K562 (cell line): ENCODE data around the gene DEGS2. TPM values are rescaled to one million over a fixed set of nuclear protein-coding genes. Genes with fewer than 3 reads are reported as not detected.

Experiments used
- ATAC-seq: fragments of 200-7000 bp; cut with Tn5 transposase; 3 replicates; pipeline ENCODE4 v1.9.1; 2020; ENCODE audit warnings: moderate library complexity
- BruUV-seq: library from RNA; stranded (reverse); fragments of 400-500 nt; replicated peaks from 2 replicates; lab custom pipeline; 2021; lab: Mats Ljungman, UMichigan
- CTCF ChIA-PET: fragments of 300-600 bp; formaldehyde crosslinking; extraction: SDS; loops from one replicate; lab custom pipeline; 2021; ENCODE audit warnings: low intra/inter-chr PET ratio; lab: Yijun Ruan, JAX
- POLR2A ChIA-PET: fragments of 300-600, 350-650 bp; sonication (Branson Sonifier 250); formaldehyde crosslinking; extraction: SDS; loops from one replicate; lab custom pipeline; 2021; ENCODE audit warnings: antibody characterized with exemption, inconsistent platforms; lab: Yijun Ruan, JAX
- DNase-seq, 4 experiments: peaks; one replicate each; pipeline versions ENCODE4 v3.0.0 to v3.0.0-alpha.2; 2011 to 2018; ENCODE audit warnings: low spot score in 3 of 4, mixed read lengths in 3 of 4; ENCODE audit errors: extremely low read depth in 1 of 4
- FAIRE-seq: peaks from 2 replicates; lab custom pipeline; 2011; peaks lifted over from hg19 to GRCh38; lab: Jason Lieb, UNC
- H2AFZ ChIP-seq: 2 replicates; pipeline ENCODE4 v1.6.0; 2011; ENCODE audit warnings: low read depth, low read length, control low read depth, inconsistent platforms
- H3K27ac ChIP-seq: fragments of 200-600 bp; 3 replicates; pipeline ENCODE4 v1.8.0; 2011; ENCODE audit warnings: low read depth, mild to moderate bottlenecking, control low read depth, inconsistent platforms, low read length, moderate library complexity, mixed read lengths; ENCODE audit errors: extremely low read depth
- H3K27me3 ChIP-seq, 2 experiments: fragments of 300-600 bp in 1 of 2; 2 replicates in 1 of 2; 3 replicates in 1 of 2; pipeline versions ENCODE4 v1.6.0 to v1.8.0; 2011; ENCODE audit warnings: inconsistent platforms in 2 of 2, low read length in 2 of 2, mild to moderate bottlenecking in 1 of 2, mixed read lengths in 1 of 2, moderate library complexity in 1 of 2; ENCODE audit not compliant: control insufficient read depth in 2 of 2, insufficient read depth in 2 of 2
- H3K36me3 ChIP-seq: fragments of 300-600 bp; 3 replicates; pipeline ENCODE4 v1.8.0; 2011; ENCODE audit warnings: mild to moderate bottlenecking, low read length, inconsistent platforms; ENCODE audit not compliant: control insufficient read depth, insufficient read depth
- H3K4me1 ChIP-seq, 2 experiments: fragments of 200-600 bp in 1 of 2; replicated peaks in 1 of 2; 2 replicates in 1 of 2; 3 replicates in 1 of 2; pipeline versions ENCODE4 v1.5.1 to v1.8.0; 2011; ENCODE audit warnings: inconsistent platforms in 2 of 2, low read length in 2 of 2, mild to moderate bottlenecking in 1 of 2, mixed read lengths in 1 of 2, moderate library complexity in 1 of 2; ENCODE audit not compliant: control insufficient read depth in 2 of 2, insufficient read depth in 2 of 2
- H3K4me2 ChIP-seq: 2 replicates; pipeline ENCODE4 v1.6.1; 2011; ENCODE audit warnings: low read length, control low read depth, inconsistent platforms, mixed read lengths; ENCODE audit not compliant: insufficient read depth
- H3K4me3 ChIP-seq: fragments of 200-600 bp; sonication (generic), shearing (Covaris generic); 2 replicates; pipeline ENCODE4 v1.5.1; 2016; ENCODE audit warnings: control low read depth, inconsistent platforms
- H3K79me2 ChIP-seq: fragments of 200-600 bp; 3 replicates; pipeline ENCODE4 v1.8.0; 2011; ENCODE audit warnings: low read length, inconsistent platforms; ENCODE audit not compliant: control insufficient read depth, insufficient read depth
- H3K9ac ChIP-seq, 2 experiments: 2 replicates each; pipeline versions ENCODE4 v1.6.0 to v1.6.1; 2011; ENCODE audit warnings: low read depth in 2 of 2, low read length in 2 of 2, control low read depth in 1 of 2, inconsistent platforms in 1 of 2, mild to moderate bottlenecking in 1 of 2, mixed read lengths in 1 of 2; ENCODE audit not compliant: insufficient read depth in 1 of 2
- H3K9me1 ChIP-seq: one replicate; pipeline ENCODE4 v1.6.0; 2011; ENCODE audit warnings: inconsistent platforms, mild to moderate bottlenecking, low read length, moderate library complexity; ENCODE audit not compliant: control insufficient read depth, insufficient read depth
- H3K9me3 ChIP-seq: replicated peaks from 2 replicates; pipeline ENCODE4 v1.5.1; 2011; ENCODE audit warnings: low read depth, low read length, inconsistent platforms; ENCODE audit not compliant: control insufficient read depth, insufficient read depth
- H4K20me1 ChIP-seq: replicated peaks from 2 replicates; pipeline ENCODE4 v1.6.1; 2011; ENCODE audit warnings: low read length, inconsistent platforms, mixed read lengths; ENCODE audit not compliant: control insufficient read depth, insufficient read depth
- NRF1 ChIP-seq, 2 experiments: fragments of 450-650 bp; IDR thresholded peaks in 1 of 2; conservative IDR thresholded peaks in 1 of 2; 2 replicates each; pipeline ENCODE4 v1.6.1; 2014; ENCODE audit warnings: mild to moderate bottlenecking in 2 of 2
- POLR2G ChIP-seq: fragments of 200-400 bp; formaldehyde crosslinking; IDR thresholded peaks from 2 replicates; pipeline ENCODE4 v1.6.1; 2017; ENCODE audit warnings: low read depth, mild to moderate bottlenecking, antibody characterized with exemption, low read length, moderate library complexity
- TBP ChIP-seq: optimal IDR thresholded peaks from 2 replicates; pipeline ENCODE3; 2011; ENCODE audit warnings: low read depth, low read length, improper control_type of control experiment
- WGBS: fragments of 100-300 bp; shearing (Covaris generic); methylation state at CpG from one replicate; pipeline ENCODE4 v1.1.6; 2016; ENCODE audit warnings: low coverage, mixed read lengths; ENCODE audit not compliant: insufficient coverage; ENCODE audit errors: missing lambda C conversion rate; 5-methylcytosine and 5-hydroxymethylcytosine counted together
- in situ Hi-C: fragments of 300-500 bp; cut with MboI; formaldehyde crosslinking; loops from 4 replicates; pipeline ENCODE4 v1.15.0; 2018; ENCODE audit warnings: inconsistent platforms, mixed read lengths
- intact Hi-C: fragments of 100-400 bp; cut with micrococcal nuclease; formaldehyde crosslinking; loops from 2 replicates; pipeline ENCODE4 v1.14.2; 2022
- polyA plus RNA-seq, 8 experiments: library from polyadenylated mRNA; depleted of rRNA in 4 of 8; stranded (reverse) in 5 of 8; unstranded in 3 of 8; fragments of >200 nt; fragmentation: Nextera tagmentation in 2 of 8; fragmentation: Illumina TruSeq in 1 of 8; extraction: Ambion mirVana in 2 of 8; extraction: Trizol in 1 of 8; gene quantifications; 2 replicates each; pipeline versions ENCODE4 v1.2.1 to v1.2.3, GENCODE V29; 2011 to 2014; ENCODE audit warnings: inconsistent platforms in 1 of 8, missing spikeins in 1 of 8
- total RNA-seq, 7 experiments: library from RNA; depleted of rRNA in 6 of 7; stranded (reverse); fragments of >200 nt in 6 of 7; fragmentation: Illumina TruSeq in 2 of 7; extraction: Trizol in 2 of 7; gene quantifications; 2 replicates each; pipeline versions ENCODE4 v1.2.1 to v1.2.3, GENCODE V29; 2011 to 2021; ENCODE audit warnings: low replicate concordance in 1 of 7
- TF ChIP-seq, protein P1 (sequence below): fragments of 450-650 bp; IDR thresholded peaks from 2 replicates; pipeline ENCODE4 v1.6.1; 2016

Gene DEGS2
- total and polyA plus RNA-seq, 9 of the 15 experiments (the other 6 are each of a cell fraction or from before 2014, with no cell fraction given) = 0.22 to 2.9 (median 0.70) TPM

DNA sequence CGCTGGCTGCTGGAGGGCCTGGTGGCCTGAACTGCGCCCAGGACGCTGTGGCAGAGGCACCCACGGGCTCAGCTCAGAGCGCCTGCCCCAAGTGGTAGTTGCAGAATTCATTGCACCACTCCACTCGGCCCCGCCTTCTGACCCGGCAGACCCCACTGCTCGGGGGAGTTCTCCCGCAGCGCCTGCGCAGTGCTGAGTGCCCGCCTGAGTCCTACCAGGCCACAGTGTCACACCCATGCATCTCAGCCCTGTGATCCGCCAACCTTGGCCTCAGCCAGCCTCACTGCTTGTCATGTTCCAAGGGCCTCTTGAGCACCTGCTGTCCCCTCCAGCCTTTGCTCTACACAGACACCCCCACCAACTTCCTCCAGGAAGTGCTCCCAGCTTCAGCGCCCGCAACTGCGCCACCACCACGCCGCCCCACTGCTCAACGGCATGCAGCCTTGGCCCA, 12.2 kb downstream of the DEGS2 start:
- Histone ChIP-seq H3K9ac (no peak overlapping the region), H3K4me2 (no peak overlapping the region), H3K4me1 (peaks cover 13 to 78% of the 10 kb centered on the region in 2 experiments), H3K9me1 (no peaks in the 10 kb centered on the region), H3K79me2 (no peaks in the 10 kb centered on the region), H3K27me3 (no peaks in the 10 kb centered on the region), H2AFZ (no peak overlapping the region), H3K36me3 (peaks cover 11% of the 10 kb centered on the region; the same call in 1 of the 3 replicates), H3K4me3 (no peak overlapping the region), H3K9me3 (no peaks in the 10 kb centered on the region), H3K27ac (no peak overlapping the region), H4K20me1 (no peaks in the 10 kb centered on the region)
- BruUV-seq = no TSS peak
- ChIA-PET CTCF (no interaction called here), POLR2A (no interaction called here)
- in situ Hi-C loops (no loop called here), intact Hi-C loops (no loop called here)
- WGBS = 66% methylated on average over 6 of the region's 20 CpGs
- no peak for ATAC-seq
- TF ChIP-seq NRF1 (conservative IDR thresholded peaks at IDR 0.05 in 1 of 2, IDR thresholded peaks at IDR 0.05 in 1 of 2) = 0 out of 4 replicates have a peak, but pooled peaks of 1 of the 2 experiments have one; percentile 21
- peak; percentile 43 for TF ChIP-seq POLR2G
- TF ChIP-seq TBP = no peak
- TF ChIP-seq, protein P1, sequence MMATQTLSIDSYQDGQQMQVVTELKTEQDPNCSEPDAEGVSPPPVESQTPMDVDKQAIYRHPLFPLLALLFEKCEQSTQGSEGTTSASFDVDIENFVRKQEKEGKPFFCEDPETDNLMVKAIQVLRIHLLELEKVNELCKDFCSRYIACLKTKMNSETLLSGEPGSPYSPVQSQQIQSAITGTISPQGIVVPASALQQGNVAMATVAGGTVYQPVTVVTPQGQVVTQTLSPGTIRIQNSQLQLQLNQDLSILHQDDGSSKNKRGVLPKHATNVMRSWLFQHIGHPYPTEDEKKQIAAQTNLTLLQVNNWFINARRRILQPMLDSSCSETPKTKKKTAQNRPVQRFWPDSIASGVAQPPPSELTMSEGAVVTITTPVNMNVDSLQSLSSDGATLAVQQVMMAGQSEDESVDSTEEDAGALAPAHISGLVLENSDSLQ = no peak
- no peak for FAIRE-seq
- DNase-seq = no peak
